Stimulated activated CD8-positive, alpha-beta memory T cell treated with anti-CD3 and anti-CD28 coated beads, Interleukin-12 subunit alpha, Interleukin-12 subunit beta, amount 100 ng/mL, for 1 hour (primary cell): ENCODE results near the gene SFXN5.
"Not testable (repeated sequence)": the region's sequence is repeated elsewhere in the genome, so short reads cannot be mapped to it uniquely, and the experiment has no call there.

Experiments
- DNase-seq: peaks from one replicate; pipeline ENCODE4 v3.0.0-alpha.2; 2020; ENCODE audit warnings: low read depth

The SFXN5 gene

DNA sequence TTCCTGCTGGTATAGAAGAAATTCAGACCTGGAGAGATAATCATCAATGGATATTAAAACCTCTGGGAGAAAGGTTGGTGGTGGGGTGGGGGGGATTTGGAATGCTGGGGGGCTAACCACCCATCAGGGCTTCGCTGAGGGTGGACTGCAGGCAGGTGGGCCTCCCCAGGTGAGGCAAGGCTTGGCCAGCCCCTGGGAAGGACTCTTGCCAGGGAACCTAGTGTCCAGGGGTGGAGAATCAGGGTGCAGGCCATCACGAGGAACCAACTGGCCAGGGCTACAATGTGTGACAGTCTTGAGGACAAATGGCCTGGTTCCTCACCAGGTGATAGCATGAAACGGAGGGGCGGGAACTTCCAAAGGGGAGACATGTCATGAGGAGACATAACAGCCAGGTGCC is 29.4 kb upstream of the SFXN5 start:
- DNase-seq = no peak

DNA sequence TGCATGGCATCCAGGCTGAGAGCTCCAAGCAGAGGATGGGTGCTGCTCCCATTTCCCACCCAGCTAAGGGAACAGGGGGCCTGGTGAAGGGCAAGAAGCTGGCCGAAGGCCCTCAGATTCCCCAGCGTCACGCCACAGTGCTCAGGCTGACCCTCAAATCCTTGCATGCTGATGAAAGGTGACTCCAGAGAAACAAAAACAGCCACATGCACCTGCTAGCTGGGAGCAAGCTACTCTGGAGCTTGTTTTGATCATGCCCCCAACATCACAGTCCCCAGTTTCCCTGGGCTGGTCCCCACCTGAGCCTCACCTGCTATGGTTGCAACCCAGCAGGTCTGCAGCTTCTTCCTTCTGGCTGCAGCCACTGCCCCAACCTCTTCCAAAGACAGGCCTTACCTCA is 28.0 kb upstream of the SFXN5 start:
- DNase-seq = no peak

DNA sequence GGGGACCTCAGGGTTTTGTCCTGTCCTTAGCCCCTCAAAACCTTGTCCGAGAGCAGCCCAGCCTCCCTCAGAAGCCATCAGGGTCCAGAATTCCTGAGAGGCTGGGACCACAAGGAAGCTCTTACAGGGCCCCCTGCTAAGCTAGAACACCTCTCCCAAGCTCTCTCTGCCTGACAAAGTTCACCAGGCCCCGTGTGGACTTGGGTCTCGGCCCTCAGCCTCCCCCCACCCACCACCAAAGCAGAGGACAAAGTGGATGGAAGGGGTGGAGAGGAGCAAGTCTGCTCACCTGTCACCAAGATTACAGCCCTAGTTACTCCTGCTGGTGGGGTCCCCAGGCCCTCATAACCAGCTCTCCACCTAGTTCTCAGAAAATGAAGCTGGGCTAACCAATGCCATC is 24.4 kb upstream of the SFXN5 start:
- no peak for DNase-seq

DNA sequence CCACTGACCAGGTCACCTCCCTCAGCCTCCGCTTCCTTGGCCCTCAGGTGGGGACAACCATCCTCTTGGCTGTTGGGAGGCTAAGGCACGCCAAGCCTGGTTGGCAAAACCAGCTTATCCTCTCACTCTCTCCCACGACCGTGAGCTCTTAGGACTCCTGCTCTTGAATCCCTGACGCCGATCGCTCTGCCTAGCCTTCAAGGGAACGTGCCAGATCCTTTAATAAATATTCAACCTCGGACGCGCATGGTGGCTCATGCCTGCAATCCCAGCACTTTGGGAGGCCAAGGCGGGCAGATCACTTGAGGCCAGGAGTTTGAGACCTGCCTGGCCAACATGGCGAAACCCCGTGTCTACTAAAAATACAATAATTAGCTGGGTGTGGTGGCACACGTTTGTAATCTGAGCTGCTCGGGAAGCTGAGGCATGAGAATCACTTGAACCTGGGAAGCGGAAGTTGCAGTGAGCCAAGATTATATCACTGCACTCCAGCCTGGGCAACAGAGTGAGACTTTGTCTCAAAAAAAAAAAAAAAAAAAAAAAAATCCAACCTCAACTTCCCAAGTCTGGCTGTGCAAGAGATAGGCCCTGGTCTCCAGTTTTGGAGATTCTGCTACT is 22.2 kb upstream of the SFXN5 start:
- DNase-seq = not testable (repeated sequence)

DNA sequence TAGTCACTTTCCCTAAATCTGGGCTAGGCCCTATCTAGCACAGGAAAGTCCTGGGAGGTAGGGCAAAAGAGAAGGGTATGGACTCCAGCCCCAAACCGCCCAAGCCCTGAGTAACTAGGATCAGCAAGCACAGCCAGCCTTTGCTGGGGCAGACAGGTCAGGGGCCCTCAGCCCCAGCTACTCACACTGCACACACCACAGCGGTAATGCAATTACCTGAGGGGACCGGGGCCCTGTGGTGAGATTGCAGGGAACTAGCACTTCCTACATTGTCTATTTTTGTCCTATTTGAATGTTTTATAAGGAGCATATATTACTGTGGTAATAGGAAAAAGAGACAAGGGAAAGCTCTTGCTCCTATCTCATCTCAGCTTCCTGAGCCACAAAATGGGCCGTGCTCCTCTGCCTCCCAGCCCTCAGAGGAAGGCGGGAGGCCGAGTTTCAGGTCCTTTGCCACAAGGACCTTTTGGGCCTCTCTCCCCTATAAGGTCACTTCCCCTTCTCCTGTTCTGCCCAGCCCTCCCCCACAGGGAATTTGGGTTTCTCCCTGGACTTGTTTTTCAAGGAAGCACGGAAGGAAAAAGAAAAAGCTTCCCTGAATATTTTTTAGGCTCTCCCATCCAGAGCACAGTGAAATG is 20.8 kb upstream of the SFXN5 start:
- no peak for DNase-seq

DNA sequence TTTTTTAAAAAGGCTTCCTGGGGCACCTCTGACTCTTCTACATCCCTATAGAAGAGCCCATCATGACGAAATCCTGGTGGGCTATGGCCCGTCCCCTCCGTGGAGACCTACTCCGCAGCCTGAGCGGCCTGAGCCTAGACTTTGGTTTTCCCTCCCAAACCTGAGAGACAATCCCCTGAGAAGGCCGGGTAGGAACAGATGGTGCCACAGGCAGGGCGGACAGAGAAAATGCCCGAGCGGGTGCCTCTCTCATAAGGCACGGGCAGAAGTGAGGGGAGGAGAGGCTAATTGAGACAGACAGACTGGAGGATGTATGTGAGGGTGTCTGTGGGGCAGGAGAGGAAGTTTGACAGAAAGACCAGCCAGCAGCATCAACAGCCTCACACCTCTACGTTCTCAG is 20.2 kb upstream of the SFXN5 start:
- no peak for DNase-seq

DNA sequence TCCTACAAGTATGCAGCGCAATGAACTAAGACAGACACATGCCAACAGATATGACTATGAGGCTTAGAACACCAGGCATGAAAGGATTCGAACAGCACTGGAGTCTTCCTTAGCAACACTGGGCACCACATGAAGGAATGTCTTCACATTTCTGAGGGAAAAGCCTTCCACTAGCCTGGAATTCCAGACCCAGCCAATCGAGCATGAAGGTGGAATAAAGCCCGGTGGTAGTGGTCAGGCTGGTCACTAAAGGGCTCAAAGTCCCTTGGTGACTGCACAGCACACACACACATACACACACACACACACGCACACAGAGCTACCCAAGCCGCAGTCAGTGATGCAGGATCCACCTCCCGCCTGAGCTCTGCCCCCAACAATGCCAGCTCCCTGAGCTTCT is 19.7 kb upstream of the SFXN5 start:
- DNase-seq = no peak

DNA sequence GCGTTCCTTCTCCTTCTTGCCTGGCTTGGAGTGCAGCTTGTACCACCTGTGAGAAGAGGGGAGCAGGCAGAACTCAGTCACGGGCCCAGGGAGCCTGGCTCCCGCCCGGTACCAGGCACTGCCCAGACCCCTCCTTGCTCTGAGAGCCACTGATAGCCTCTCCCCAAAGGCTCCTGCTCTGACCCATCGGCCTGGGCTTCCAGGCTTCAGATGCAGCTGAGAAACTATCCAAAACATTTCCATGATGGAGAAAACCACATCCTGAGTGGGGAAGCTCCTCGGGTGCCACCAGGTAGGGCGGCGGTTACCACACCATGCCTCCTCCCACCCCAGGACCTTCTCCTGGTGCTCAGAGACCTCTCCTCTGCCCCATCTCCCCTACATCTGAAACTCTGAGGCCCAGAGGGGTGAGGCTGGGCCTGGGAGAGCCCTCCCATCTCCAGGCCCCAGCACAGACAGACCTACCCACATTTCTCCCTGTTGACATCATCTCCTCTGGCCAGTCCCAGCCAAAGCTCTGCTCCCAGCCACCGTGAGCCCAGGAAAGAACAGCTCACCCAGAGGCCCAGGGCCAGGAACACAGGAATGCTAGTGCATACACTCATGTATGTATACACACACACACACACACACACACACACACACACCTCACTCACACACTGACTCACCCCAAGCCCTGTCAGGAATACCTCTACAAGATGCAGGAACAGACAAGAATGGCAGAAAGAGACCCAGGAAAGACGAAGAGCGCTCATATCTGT is 17.9 kb upstream of the SFXN5 start:
- no peak for DNase-seq

DNA sequence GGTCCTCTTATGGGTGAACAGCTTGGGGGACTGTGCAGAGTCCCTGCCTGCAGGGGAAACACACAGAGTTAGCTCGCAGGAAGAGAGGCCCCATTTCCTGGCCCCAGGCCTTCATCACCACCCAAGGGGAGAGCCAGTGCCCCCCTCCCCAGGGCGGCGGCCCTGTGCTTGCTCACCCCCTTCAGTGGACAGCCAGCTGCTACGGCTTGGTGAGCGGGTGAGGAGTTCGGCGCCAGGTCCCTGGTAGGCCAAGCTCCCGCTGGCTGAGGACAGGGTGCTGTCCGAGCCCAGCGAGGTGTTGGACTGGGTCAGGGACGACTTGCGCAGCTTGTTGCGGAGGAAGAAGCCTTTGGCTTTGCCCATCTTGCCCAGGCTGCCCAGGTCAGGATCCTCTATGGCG is 17.2 kb upstream of the SFXN5 start:
- DNase-seq = no peak

DNA sequence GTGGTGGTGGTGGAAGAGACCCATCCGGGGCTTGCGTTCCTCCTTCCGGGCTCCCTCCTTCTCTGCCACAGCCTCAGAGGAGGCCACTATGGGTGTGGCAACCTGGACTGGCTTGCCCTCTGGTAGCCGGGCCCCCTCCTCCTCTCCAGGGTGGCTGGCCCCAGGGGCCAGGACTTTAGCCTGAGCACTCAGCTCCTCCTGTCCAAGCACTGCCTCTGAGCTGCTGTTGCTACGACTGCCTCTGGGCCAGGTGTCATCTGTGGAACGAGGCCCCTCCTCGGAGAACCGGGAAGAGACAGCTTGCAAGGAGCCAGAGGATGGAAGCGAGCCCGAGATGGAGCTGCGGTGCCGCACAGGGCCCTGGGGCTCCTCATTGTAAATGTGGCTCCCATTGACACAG is 16.7 kb upstream of the SFXN5 start:
- DNase-seq = no peak

DNA sequence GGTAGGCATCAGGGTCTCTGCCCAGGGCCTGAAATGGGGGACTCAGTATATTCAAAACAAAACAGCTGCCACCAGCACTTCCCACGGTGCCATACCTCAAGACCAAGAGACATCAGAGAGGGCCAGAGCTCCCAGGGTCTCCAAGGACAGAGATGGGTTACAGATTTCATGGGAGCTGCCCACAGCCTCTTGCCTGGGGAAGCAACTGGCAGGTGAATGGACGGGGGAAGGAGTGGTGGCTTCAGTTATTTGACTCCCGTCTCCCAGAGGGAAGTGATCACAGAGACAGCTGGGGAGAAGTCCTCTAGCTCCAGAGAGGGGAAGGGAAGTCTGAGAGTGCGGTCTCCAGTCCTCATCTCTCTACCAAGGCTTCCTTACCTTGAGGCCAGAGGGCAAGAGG is 15.8 kb upstream of the SFXN5 start:
- DNase-seq = no peak

DNA sequence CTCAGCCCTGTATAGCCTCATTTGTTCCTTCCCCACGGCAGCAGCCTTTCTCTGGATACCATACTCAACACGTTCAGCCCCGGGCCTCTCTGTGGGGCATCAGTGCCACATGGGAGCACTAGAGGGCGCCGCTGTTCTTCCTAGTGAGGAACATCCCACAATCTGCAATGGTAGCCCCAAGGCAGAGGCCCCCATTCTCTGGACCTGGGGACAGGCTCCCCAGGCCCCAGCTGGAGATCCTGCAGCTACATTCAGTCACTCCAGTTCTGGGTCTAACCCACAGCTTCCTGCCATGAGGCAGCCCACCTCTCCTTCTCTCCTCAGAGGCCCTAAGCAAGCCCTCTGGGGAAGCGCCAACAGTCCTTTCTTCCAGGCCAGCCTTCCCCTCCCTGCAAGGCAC is 14.2 kb upstream of the SFXN5 start:
- DNase-seq = peak; percentile 71

DNA sequence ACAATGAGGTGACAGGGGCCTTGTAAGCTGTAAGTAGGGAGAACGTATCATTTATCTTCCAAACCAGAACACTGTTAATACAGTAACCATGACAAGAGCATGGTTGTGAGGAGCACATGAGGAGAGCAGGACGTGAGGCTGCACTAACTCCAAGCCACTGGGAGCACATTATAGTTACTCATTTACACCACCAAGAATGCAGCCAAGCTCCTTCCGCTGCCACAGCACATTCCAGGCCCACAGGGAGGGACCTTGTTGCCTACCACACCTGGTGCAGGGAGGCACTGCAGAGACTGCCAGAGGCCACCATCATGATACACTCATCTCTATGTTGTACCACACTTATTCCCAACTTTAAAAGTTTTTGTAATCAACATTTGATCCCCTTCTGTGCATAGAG is 13.5 kb upstream of the SFXN5 start:
- DNase-seq = no peak

DNA sequence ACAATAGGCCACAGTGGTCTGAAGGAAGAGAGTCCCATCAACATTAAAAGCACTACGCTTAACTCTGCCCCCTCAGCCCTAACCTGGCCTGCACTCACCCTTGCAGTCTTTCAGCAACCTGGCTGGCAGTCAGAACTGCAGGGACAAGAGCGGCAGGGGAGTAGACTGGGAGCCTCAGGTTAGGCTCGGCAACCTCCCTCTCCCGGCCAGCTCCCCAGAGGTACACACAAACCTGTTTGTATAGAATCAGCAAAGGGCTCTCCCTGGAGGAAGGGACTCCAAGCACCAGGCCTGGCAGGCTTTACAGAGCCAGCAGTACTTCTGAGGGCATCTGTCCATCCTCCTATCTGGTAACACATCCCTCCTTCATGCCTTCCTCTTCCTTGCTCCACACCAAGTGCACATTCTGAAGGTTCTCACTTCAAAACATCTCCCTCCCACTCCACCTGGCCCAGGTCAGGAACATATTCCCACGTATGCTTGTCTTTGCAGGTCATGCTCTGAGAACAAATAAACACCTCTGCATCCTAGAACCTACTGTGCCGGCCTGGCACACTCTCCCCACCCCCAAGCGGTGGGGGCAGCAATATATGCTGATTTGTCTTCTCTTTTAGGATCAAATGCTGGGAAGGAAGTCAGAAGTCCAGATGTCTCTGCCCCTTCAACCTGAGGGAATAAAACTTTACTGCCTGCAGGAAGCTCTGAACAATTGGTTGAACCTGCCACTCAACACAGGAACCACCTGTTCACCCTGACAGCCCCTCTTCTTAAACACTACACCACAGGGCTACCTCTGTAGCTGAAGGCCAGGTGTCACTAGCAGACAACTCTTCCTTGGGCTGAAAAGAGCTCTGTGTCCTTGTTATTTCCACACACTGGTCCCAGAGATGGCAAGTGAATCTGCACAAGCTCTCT is 12.6 kb upstream of the SFXN5 start:
- no peak for DNase-seq

DNA sequence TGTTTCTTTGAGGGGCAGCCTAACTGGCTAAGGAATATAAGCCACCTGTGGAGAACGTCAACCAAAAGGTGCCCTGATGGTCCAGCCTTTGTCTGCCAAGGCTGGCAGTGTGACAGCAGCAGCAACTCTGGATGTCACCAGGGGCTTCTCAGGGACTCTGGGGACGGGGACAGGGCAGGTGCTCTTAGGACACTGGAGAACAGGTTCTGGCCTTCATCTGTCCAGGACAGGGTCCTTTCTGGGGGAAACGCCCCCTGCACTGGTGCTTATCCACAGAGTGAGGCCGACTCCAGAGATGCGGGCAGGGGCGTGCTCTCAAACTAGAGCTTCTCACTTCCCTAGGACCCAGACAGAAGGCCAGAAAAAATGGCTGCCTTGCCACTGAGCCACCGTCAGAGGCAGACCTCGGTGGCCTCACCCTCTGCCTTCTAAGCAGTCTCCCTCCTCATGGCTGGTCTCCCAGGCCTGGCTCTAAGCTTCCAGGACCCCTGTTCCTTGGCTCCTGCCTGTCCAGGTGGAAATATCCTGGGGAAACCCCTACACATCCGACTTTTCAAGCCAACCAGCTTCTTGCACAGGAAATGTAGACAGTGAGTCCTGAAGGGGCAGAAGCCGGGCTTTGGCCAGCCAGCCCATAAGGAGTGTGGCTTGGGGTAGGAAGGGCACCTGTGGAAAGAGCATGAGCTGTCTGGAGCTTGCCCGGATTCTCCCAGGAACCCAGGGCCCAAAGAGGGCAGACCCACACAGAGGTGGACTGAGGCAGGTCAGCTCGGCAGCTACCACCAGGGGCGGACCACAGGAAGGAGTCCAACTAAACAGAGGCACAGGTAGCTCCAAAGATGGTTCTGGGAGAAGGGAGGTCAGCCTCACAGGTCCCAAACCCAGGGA is 11.3 kb upstream of the SFXN5 start:
- no peak for DNase-seq

DNA sequence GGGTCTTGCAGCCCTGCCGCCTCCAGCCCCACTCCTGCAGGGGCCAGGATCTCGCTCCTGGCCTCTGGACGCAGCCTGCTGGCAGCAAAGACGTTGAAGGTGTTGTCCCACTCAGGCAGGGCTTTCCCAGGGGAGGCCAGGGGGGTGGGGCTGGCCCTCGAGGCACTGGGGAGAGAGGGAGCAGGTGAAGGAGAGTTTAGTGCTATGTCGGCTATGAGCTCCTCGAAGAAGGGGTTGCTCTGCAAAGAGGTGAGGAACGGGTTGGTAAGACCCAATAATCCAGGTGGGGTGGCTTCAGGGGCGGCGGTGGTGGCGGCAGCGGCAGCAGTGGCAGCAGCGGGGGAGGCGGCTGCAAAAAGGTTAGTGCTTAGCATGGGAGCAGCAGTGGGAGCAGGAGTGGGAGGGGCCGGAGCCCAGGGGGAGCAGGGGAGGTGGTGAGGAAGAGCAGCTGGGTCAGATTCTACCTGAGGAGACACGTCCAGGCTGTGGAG is 9.7 kb upstream of the SFXN5 start:
- no peak for DNase-seq

DNA sequence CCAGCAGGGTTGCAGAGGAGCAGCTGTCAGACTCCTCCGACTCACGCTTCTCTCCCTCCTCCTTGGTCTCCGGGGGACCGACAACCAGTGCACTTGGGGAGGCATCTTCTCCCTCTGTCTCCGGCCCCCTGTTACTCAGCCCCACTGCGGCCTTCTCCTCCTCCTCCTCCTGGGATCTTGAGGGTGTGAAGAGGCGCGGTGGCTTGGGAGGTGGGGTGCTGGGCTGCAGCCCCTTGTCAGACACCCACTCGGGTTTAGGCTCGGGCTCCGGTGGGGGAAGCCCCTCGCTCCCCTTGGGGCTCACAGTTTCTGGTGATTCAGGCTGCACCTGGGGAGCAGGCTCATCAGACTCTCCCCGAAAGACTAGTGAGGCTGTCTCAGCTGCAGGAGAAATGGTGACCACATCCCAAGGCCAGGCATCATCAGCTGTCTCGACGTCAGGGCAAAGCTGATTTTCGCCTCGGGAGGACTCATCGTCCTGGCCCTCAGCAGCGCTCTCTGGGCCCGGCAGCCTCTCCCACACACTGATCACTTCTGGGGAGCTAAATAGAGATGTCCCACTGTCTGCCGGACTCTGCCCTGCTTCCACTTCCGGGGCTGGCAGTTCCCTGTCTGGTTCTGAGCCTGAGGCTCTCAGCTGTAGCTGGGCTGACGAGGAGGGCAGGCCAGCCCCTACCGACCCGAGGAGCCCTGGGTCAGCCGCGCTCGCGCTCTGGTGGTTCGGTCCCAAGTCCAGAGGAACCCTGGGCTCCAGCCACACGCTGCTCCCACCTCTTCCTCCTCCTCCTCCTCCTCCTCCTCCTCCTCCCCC is 9.0 kb upstream of the SFXN5 start:
- DNase-seq = no peak

DNA sequence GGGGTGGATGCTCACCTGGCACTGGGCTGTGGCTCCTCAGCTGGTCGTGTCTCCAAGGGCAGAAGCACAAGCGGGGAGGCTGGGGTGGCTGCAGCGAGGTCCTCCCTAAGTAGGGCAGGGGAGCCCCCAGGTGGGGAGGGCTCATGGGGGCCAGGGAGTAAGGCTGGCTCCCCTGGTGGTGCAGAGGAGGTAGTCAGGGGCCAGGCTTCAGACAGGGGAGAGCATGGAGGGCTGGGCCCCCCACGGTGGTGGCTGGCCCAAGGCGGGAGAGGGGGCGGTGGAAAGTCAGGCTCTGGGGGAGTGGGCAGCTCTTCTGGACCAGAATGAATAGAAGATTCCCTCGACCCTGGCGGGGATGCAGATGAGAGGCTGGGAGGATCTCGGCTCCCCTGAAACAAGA is 8.1 kb upstream of the SFXN5 start:
- DNase-seq = no peak

DNA sequence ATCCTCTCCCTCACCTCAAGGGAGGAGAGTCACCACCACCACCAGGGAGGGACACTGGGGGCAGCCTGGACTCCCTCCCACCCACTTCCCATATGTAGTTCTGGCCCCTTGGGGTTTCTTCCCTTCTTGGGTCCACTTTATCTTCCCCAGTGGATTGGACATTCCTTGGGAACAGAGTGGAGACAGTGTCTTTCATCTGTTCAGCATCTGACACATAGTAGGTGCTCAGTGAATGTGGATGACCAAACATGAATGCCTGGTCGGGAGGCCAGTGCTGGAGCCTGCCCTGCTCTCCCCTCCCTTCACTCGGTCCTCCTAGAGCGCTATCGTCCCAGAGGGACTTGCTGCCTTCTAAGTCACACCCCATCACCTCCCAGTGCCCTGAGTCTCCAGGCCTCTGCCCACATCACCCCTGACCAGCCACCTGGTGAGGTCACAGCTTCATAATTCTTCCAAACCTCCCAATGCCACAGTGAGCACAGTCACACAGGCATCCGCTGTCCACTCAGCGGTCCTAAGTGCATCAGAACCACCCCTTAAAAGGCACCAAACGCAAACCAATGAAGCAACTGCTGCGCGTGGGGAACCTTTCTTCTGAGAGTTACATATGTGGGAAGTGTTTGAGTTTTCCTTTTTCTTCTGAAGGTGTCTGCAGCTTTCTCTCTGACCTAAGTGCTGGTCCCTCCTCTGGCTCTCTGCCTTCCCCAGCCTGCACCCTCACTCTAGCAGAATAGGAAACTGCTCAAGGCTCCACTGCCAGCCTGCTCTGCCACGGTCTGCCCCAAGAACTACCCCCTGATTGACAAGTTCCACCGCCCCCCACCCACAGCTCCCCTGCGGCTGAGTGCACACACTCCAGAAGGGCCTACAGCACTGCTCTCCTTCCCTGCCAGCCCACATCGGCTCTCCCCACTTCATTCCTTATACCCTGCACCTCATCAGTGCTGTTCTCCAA is 7.2 kb upstream of the SFXN5 start:
- no peak for DNase-seq
